GM19452 (cell line): ENCODE measurements around the gene GMDS.
"Not testable (repeated sequence)": the region's sequence is repeated elsewhere in the genome, so short reads cannot be mapped to it uniquely, and the experiment has no call there.

Experiments used
- ATAC-seq: cut with Tn5 transposase; IDR thresholded peaks from one replicate; pipeline ENCODE4 v1.9.1; 2021; ENCODE audit not compliant: unreplicated experiment

The GMDS gene

DNA sequence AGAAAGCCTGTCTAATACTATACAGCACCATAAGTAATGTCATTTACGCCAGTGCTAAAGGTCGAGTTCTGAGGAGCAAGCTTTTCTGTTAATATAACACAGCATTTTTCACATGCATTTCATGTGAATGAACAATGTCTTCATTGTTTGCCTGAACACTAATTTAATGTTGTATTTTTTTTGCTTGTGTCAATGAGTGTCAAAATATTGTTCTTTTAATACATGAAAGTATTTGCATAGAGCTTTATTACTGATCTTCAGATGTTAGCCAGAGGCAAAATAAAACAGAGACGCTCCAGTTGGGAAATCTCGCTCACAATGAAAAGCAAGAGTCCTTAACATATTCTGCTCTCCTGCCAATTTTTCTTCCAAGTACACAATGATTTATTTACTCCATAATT, 483.9 kb downstream of the GMDS start:
- no peak for ATAC-seq

GRCh38 chr6:1760876-1761275, 484.5 kb downstream of the GMDS start:
- no peak for ATAC-seq

- no peak for ATAC-seq
These were observed 485.5 kb downstream of the GMDS start for GRCh38 chr6:1759870-1760269.

GRCh38 chr6:1758076-1758679, 487.2 kb downstream of the GMDS start:
- no peak for ATAC-seq

- no peak for ATAC-seq
These were observed 488.3 kb downstream of the GMDS start for GRCh38 chr6:1757131-1757530.

GRCh38 chr6:1756472-1757129, 488.8 kb downstream of the GMDS start:
- no peak for ATAC-seq

DNA sequence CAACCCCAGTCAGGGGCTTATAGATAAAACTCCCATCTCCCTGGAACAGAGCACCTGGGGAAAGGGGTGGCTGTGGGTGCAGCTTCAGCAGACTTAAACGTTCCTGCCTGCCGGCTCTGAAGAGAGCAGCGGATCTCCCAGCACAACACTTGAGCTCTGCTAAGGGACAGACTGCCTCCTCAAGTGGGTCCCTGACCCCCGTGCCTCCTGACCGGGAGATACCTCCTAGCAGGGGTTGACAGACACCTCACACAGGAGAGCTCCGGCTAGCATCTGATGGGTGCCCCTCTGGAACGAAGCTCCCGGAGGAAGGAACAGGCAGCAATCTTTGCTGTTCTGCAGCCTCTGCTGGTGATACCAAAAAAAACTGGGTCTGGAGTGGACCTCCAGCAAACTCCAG, 494.3 kb downstream of the GMDS start:
- not testable (repeated sequence) for ATAC-seq

- no peak for ATAC-seq
These were observed 496.4 kb downstream of the GMDS start for GRCh38 chr6:1749041-1749440.

DNA sequence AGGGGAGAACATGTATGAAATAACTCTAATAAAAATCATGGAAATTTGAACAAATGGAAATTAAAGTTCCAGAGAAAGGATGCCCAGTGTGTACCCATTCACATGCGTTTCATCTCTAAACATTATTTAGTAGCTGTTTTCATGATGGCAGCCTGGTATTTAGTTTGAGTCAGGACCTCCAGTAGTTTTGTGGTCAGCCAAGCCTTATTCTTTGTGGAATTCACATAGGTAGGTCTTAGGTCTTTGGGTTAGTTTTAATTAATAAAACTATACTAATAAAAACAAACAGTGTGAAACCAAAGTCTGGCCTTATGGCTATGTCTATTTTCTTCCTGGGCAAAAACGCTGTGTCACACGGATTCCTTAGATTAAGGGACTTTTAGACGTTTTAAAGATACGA, 497.9 kb downstream of the GMDS start:
- no peak for ATAC-seq

DNA sequence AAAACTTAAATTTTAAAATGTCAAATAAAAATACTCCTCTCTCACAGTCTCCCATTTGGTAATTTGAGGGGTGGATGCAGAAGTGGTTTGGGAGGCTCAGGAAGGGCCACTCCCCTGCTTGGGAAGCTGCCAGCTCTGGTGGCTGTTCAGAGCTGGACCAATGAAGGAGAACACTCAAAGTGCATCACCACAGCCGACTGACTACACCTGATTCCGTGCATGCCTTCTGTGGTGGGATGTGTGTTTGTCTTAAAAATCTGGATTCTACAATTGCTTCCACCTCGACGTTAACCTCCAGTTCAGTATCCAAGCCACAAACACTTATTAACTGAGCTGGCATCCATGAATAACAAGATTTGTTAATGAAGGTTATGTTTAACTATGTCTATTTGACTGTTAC, 498.4 kb downstream of the GMDS start:
- ATAC-seq = no peak

DNA sequence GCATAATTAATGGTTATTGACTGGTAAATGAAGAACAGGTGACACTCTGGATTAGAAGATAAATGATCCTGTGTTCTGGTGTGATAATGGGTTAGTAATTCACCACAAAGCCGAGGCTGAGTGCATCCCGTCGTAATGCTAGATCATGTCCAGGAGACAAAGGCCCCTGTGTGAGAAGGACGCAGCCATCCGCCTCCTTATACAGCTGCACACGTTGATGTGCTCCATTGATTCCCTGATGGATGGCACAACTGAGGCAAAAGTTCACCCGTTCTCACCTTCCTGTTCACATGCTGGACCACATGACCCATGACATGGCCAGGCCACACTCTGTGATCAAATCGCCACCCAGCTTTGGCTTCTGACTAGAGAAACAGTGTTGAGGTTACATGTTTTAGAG, 499.6 kb downstream of the GMDS start:
- ATAC-seq = no peak

GRCh38 chr6:1744543-1744942, 500.9 kb downstream of the GMDS start:
- no peak for ATAC-seq

DNA sequence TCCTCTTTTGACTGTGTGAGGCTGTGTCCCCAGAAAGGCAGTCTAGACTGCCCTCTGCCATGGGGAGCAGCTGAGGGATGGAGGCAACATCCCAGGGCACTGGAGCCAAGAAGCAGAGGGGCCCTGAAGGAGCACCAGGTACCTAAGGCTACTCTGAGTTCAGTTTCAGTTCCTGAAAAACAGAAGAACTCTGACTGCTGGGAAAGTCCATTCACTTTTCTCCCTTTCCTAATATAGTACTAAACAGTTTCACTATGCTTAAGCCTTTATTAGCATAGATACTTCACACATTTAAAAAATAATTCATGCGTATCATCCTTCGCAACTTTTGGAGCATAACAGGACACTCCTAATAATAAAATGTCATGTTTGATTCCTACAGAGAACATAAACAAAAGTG, 505.7 kb downstream of the GMDS start:
- peak; percentile 88 for ATAC-seq

- peak; percentile 41 for ATAC-seq
These were observed 506.2 kb downstream of the GMDS start for GRCh38 chr6:1739220-1739619.

GRCh38 chr6:1738558-1739081, 506.8 kb downstream of the GMDS start:
- no peak for ATAC-seq

GRCh38 chr6:1737463-1738311, 507.7 kb downstream of the GMDS start:
- ATAC-seq = no peak

- no peak for ATAC-seq
These were observed 508.9 kb downstream of the GMDS start for GRCh38 chr6:1736346-1737105.

DNA sequence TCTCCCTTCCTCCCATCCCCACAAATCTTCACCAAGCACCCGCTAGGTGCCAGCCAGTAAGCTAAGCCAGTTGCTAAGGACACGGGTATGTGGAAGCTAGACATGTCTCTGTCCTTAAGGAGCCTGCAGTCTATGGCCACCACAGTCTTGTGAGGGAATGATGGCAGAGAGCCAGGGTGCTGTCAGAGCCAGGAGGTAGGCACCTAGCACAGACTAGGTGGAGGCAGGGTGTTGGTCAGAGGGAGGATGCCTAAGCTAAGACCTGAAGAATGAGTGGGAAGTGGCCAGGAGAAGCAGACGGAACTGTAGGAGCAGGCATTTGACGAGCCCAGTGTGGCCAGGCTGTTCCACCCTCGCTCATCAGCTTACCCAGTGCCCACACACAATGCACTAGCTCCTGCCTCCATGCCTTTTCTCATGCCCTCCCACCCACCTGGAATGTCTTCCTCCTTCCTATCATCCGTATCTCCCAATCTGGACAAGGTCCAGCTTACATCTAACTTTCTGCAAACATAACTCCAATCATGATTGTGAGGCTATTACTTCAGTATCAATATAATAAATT, 510.1 kb downstream of the GMDS start:
- no peak for ATAC-seq

- no peak for ATAC-seq
These were observed 514.5 kb downstream of the GMDS start for GRCh38 chr6:1730882-1731281.

- ATAC-seq = no peak
These were observed 515.7 kb downstream of the GMDS start for GRCh38 chr6:1729750-1730140.
